ENCODE data around the gene REEP5.

- TF ChIP-seq CTCF (IDR thresholded peaks at IDR 0.05) (no peak), POLR2A (IDR thresholded peaks at IDR 0.05) (no peak)
Observed at GRCh38 chr5:112919972-112920371, 2.1 kb downstream of the REEP5 start.

Measured in Peyer's patch (tissue), 4 donors.